ENCODE results near the gene DOCK9. TPM values are rescaled to one million over a fixed set of nuclear protein-coding genes. Genes with fewer than 3 reads are reported as not detected.

The DOCK9 gene
- polyA plus RNA-seq, 1 of the 3 experiments (the other 2 are of a cell fraction), result 16.6 TPM

DNA sequence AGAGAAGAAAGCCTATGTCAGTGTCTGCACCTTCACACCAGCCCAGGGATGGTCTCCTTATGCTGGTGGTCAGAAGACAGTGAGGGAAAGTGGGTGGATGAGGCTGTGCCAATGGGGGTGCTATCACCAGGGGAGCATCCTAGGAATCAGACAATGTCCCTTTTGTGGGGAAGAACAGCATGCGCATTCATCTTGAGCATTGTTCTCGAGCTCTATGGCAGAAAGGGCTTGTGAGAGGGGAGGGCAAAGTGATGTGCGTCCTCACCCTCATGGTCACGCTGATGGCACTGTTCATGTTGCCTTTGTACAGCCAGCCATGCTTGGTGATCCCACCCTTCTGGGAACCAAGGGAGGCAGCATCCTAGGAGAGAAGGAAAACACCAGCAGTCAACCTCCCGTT, 56.1 kb downstream of the DOCK9 start:
- no peak overlapping the region for H3K4me3 ChIP-seq (ENCODE audit: low read depth in 2 of 2, low read length in 1 of 2)
- no peak overlapping the region for H3K4me2 ChIP-seq
- WGBS (ENCODE audit: low lambda C conversion rate), result 100% methylated on average over 5 of the region's 5 CpGs
- H3K4me1 ChIP-seq (ENCODE audit: control insufficient read depth in 1 of 2, insufficient read depth in 2 of 2, low read depth in 1 of 2, low read length in 1 of 2), result peaks cover 0 to 3% of the 10 kb centered on the region in 2 experiments; a peak in 1 of 4 replicates
- H3K36me3 ChIP-seq (replicated peaks in 1 of 2; ENCODE audit: control insufficient read depth in 1 of 2, insufficient read depth in 2 of 2, low read length in 1 of 2), result no peaks in the 10 kb centered on the region
- H3K9me3 ChIP-seq, result no peaks in the 10 kb centered on the region
- H3K79me2 ChIP-seq (ENCODE audit: insufficient read depth), result no peaks in the 10 kb centered on the region
- no peak overlapping the region for H2AFZ ChIP-seq (ENCODE audit: low read depth)
- no peaks in the 10 kb centered on the region for H3F3A ChIP-seq (replicated peaks; ENCODE audit: insufficient read depth)
- TF ChIP-seq GABPA (IDR thresholded peaks at IDR 0.05; ENCODE audit: low read depth) (no peak), TAF1 (IDR thresholded peaks at IDR 0.05; ENCODE audit: borderline replicate concordance, low read depth, low read length) (no peak), TEAD4 (IDR thresholded peaks at IDR 0.05; ENCODE audit: borderline replicate concordance, insufficient read depth) (no peak)
- TF ChIP-seq, protein P1, sequence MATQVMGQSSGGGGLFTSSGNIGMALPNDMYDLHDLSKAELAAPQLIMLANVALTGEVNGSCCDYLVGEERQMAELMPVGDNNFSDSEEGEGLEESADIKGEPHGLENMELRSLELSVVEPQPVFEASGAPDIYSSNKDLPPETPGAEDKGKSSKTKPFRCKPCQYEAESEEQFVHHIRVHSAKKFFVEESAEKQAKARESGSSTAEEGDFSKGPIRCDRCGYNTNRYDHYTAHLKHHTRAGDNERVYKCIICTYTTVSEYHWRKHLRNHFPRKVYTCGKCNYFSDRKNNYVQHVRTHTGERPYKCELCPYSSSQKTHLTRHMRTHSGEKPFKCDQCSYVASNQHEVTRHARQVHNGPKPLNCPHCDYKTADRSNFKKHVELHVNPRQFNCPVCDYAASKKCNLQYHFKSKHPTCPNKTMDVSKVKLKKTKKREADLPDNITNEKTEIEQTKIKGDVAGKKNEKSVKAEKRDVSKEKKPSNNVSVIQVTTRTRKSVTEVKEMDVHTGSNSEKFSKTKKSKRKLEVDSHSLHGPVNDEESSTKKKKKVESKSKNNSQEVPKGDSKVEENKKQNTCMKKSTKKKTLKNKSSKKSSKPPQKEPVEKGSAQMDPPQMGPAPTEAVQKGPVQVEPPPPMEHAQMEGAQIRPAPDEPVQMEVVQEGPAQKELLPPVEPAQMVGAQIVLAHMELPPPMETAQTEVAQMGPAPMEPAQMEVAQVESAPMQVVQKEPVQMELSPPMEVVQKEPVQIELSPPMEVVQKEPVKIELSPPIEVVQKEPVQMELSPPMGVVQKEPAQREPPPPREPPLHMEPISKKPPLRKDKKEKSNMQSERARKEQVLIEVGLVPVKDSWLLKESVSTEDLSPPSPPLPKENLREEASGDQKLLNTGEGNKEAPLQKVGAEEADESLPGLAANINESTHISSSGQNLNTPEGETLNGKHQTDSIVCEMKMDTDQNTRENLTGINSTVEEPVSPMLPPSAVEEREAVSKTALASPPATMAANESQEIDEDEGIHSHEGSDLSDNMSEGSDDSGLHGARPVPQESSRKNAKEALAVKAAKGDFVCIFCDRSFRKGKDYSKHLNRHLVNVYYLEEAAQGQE (IDR thresholded peaks at IDR 0.05; ENCODE audit: low read depth, low read length), result no peak
- no peaks in the 10 kb centered on the region for H3K9me2 ChIP-seq
- H3K27ac ChIP-seq (ENCODE audit: low read depth in 2 of 2, low read length in 1 of 2), result no peak overlapping the region
- DNase-seq, result no peak
- ChIA-PET POLR2A (no interaction called here), CTCF (no interaction called here)
- no peaks in the 10 kb centered on the region for H3K27me3 ChIP-seq (ENCODE audit: insufficient read depth)
- no peaks in the 10 kb centered on the region for H4K20me1 ChIP-seq (ENCODE audit: insufficient read depth)
- no peak overlapping the region for H3K9ac ChIP-seq

DNA sequence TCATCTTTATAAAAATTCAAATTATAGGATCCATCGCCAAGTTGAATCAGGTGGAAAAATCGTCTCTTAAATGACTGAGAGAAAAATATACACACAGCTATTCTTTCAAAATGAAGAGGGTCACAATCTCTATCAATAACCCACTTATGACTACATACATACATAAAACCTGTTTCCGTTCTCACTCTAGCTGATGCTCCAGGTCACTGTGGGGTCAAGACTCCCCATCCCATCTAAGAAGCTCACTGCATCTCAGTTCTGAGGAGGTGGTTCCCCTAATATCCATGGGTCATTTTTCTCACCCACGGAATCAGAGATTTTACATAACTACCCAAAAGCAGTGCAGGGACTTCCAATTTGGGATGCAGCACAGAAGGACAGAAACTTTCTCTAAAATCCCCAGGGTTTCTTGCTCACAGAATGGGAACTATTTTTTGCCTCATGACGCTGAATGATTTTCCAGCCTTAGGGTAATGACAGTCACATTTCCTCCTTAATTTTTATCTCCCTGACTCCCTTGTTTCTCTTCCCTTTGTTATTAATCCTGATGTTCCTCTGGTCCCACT, 56.8 kb downstream of the DOCK9 start:
- H3K9me2 ChIP-seq, result no peaks in the 10 kb centered on the region
- H2AFZ ChIP-seq (ENCODE audit: low read depth), result no peak overlapping the region
- no peaks in the 10 kb centered on the region for H3K9me3 ChIP-seq
- 90% methylated on average over 5 of the region's 5 CpGs for WGBS (ENCODE audit: low lambda C conversion rate)
- no peak overlapping the region for H3K9ac ChIP-seq
- no peaks in the 10 kb centered on the region for H4K20me1 ChIP-seq (ENCODE audit: insufficient read depth)
- no peaks in the 10 kb centered on the region for H3F3A ChIP-seq (replicated peaks; ENCODE audit: insufficient read depth)
- H3K27ac ChIP-seq (ENCODE audit: low read depth in 2 of 2, low read length in 1 of 2), result no peak overlapping the region
- no peaks in the 10 kb centered on the region for H3K79me2 ChIP-seq (ENCODE audit: insufficient read depth)
- peaks cover 0 to 3% of the 10 kb centered on the region in 2 experiments; a peak in 1 of 4 replicates for H3K4me1 ChIP-seq (ENCODE audit: control insufficient read depth in 1 of 2, insufficient read depth in 2 of 2, low read depth in 1 of 2, low read length in 1 of 2)
- TF ChIP-seq SIN3A (IDR thresholded peaks at IDR 0.05; ENCODE audit: borderline replicate concordance, low read depth, low read length) (no peak), NFIC (IDR thresholded peaks at IDR 0.05; ENCODE audit: borderline replicate concordance) (no peak), YY1 (IDR thresholded peaks at IDR 0.05; ENCODE audit: low read depth) (no peak), GATA2 (CRISPR knock-in tag; IDR thresholded peaks at IDR 0.05) (no peak), RAD21 (IDR thresholded peaks at IDR 0.05; ENCODE audit: low read length) (no peak), TCF12 (IDR thresholded peaks at IDR 0.05) (no peak), ELF1 (IDR thresholded peaks at IDR 0.05) (no peak)
- TF ChIP-seq, protein P1 (IDR thresholded peaks at IDR 0.05; ENCODE audit: low read depth, low read length), result no peak
- H3K27me3 ChIP-seq (ENCODE audit: insufficient read depth), result no peaks in the 10 kb centered on the region
- ChIA-PET POLR2A (no interaction called here), CTCF (no interaction called here)
- H3K4me2 ChIP-seq, result no peak overlapping the region
- no peak overlapping the region for H3K4me3 ChIP-seq (ENCODE audit: low read depth in 2 of 2, low read length in 1 of 2)
- no peaks in the 10 kb centered on the region for H3K36me3 ChIP-seq (replicated peaks in 1 of 2; ENCODE audit: control insufficient read depth in 1 of 2, insufficient read depth in 2 of 2, low read length in 1 of 2)
- DNase-seq, result no peak

All from SK-N-SH (cell line).